ENCODE results near the gene ZNF543. TPM values are rescaled to one million over a fixed set of nuclear protein-coding genes. Genes with fewer than 3 reads are reported as not detected.

The ZNF543 gene
- total and polyA plus RNA-seq, 2 of the 4 experiments (the other 2 are of a cell fraction), result 1.8 to 9.0 TPM

DNA sequence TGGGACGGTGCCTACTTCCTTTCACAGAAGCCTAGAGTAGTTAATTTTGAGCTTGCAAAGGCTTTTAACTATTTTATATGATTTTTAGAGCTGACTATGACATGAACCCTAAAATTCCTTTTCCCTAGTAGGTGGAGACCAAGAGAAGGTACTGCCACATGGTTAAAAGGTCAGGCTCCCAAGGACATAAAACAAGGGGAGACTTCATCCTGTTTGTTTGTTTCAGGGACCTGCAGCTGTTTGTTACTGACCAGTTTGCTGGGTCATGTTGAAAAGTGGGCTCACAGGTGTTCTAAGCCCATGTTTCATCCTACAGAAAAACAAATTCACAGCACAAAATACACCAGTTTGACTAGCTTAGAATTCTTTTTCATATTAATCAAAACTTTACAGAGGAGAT, 43.8 kb upstream of the ZNF543 start:
- dilution Hi-C loops (cut with HindIII; ENCODE audit: low sequenced_read_pairs, unreplicated experiment) (no loop called here), in situ Hi-C loops (cut with MboI; ENCODE audit: low sequenced_read_pairs) (no loop called here), intact Hi-C loops (cut with micrococcal nuclease) (no loop called here)
- Histone ChIP-seq H3K56ac (ENCODE audit: extremely low read depth, insufficient read depth, low read length) (no peak overlapping the region), H3K9me1 (ENCODE audit: insufficient read depth, low read length) (no peaks in the 10 kb centered on the region), H3K4me1 (ENCODE audit: control insufficient read depth, insufficient read depth, low read length) (no peaks in the 10 kb centered on the region; the same call in 1 of the 2 replicates), H3K9ac (ENCODE audit: low read depth, low read length) (no peak overlapping the region), H3K27me3 (ENCODE audit: control insufficient read depth, insufficient read depth, low read length) (no peaks in the 10 kb centered on the region), H3K4ac (ENCODE audit: low read depth, low read length) (no peak overlapping the region), H4K5ac (ENCODE audit: low read depth, low read length) (no peak overlapping the region), H3K4me2 (ENCODE audit: low read depth, low read length) (no peak overlapping the region), H2BK5ac (ENCODE audit: low read depth, low read length, poor library complexity, severe bottlenecking) (no peak overlapping the region), H3K27ac (ENCODE audit: insufficient read depth, low read length) (no peak overlapping the region), H2AFZ (replicated peaks; ENCODE audit: low read length, poor library complexity) (no peak overlapping the region), H2BK120ac (ENCODE audit: low read depth, low read length) (no peak overlapping the region), H3K9me3 (ENCODE audit: control insufficient read depth, insufficient read depth, low read length) (no peaks in the 10 kb centered on the region), H2BK20ac (ENCODE audit: low read depth, low read length) (no peak overlapping the region), H2BK15ac (ENCODE audit: low read depth, low read length) (no peak overlapping the region), H4K91ac (ENCODE audit: insufficient read depth, low read depth, low read length) (no peak overlapping the region), H3K4me3 (ENCODE audit: insufficient read depth, low read depth, low read length) (no peak overlapping the region), H2AK9ac (replicated peaks; ENCODE audit: low read depth, low read length, poor library complexity) (no peak overlapping the region), H3K14ac (replicated peaks; ENCODE audit: low read depth, low read length) (no peak overlapping the region), H2AK5ac (ENCODE audit: low read depth, low read length) (no peak overlapping the region), H4K8ac (ENCODE audit: low read depth in 2 of 2, low read length in 2 of 2) (no peak overlapping the region), H4K20me1 (ENCODE audit: insufficient read depth, low read length) (peaks cover 5% of the 10 kb centered on the region; the same call in 1 of the 2 replicates), H3K18ac (ENCODE audit: low read depth, low read length) (no peak overlapping the region), H3K23ac (ENCODE audit: low read depth, low read length) (no peak overlapping the region), H3K36me3 (ENCODE audit: control insufficient read depth, insufficient read depth, low read length) (no peaks in the 10 kb centered on the region; the same call in 1 of the 2 replicates), H3K79me1 (ENCODE audit: low read depth in 1 of 2, low read length in 2 of 2) (peaks cover 0 to 19% of the 10 kb centered on the region in 2 experiments; a peak in 2 of 4 replicates)
- DNase-seq (no peak), ATAC-seq (ENCODE audit: low read depth) (no peak)
- no CpG with 5 or more reads among the region's 1 CpG for WGBS, 2 experiments (ENCODE audit: extremely low coverage in 2 of 2, insufficient read length in 1 of 2)
- BruUV-seq (replicated peaks), result no TSS peak
- POLR2A ChIA-PET (ENCODE audit: unreplicated experiment), result no interaction called here
- CTCF ChIA-PET, result interaction anchor here (0.6 kb wide), 1 partner anchor 51 kb away, joined by 3 read pairs; no protein-coding TSS in a partner anchor
- TF ChIP-seq CHD1 (IDR thresholded peaks at IDR 0.05; ENCODE audit: low read depth, low read length) (no peak), CEBPB (IDR thresholded peaks at IDR 0.05; ENCODE audit: low read depth, low read length) (no peak), FOS (IDR thresholded peaks at IDR 0.05; ENCODE audit: low read depth, low read length) (no peak), MAFK (IDR thresholded peaks at IDR 0.05; ENCODE audit: low read depth, low read length) (no peak), NFE2L2 (IDR thresholded peaks at IDR 0.05; ENCODE audit: low read depth, low read length) (no peak), MXI1 (IDR thresholded peaks at IDR 0.05; ENCODE audit: borderline replicate concordance, low read depth, low read length) (no peak), RFX5 (IDR thresholded peaks at IDR 0.05; ENCODE audit: low read depth, low read length) (no peak), MAZ (IDR thresholded peaks at IDR 0.05; ENCODE audit: borderline replicate concordance, low read depth, low read length) (no peak), RAD21 (IDR thresholded peaks at IDR 0.05; ENCODE audit: low read length) (no peak)
- TF ChIP-seq, protein P1, sequence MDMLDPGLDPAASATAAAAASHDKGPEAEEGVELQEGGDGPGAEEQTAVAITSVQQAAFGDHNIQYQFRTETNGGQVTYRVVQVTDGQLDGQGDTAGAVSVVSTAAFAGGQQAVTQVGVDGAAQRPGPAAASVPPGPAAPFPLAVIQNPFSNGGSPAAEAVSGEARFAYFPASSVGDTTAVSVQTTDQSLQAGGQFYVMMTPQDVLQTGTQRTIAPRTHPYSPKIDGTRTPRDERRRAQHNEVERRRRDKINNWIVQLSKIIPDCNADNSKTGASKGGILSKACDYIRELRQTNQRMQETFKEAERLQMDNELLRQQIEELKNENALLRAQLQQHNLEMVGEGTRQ (IDR thresholded peaks at IDR 0.05; ENCODE audit: low read depth, low read length), result no peak
